H1 (cell line): ENCODE results near the gene BCAP31. TPM values are rescaled to one million over a fixed set of nuclear protein-coding genes. Genes with fewer than 3 reads are reported as not detected.

Experiments
- EP300 ChIP-seq, 2 experiments: IDR thresholded peaks; 1 replicate in 1 of 2; 2 replicates in 1 of 2; pipeline ENCODE4 v1.6.1; 2011 to 2012; ENCODE audit warnings: low read depth in 2 of 2, low read length in 2 of 2, mild to moderate bottlenecking in 2 of 2, borderline replicate concordance in 1 of 2, inconsistent platforms in 1 of 2, moderate library complexity in 1 of 2
- RFX5 ChIP-seq: IDR thresholded peaks from 2 replicates; pipeline ENCODE4 v1.6.1; 2011; ENCODE audit warnings: low read depth, low read length, improper control_type of control experiment, borderline replicate concordance
- polyA plus RNA-seq, 7 experiments: library from polyadenylated mRNA; depleted of rRNA in 3 of 7; stranded (reverse) in 5 of 7; unstranded in 2 of 7; fragments of >200 nt in 5 of 7; fragments of 200-250 nt in 2 of 7; gene quantifications; 1 replicate in 5 of 7; 2 replicates in 1 of 7; 4 replicates in 1 of 7; pipeline versions ENCODE4 v1.2.1 to v1.2.3, GENCODE V29; 2011 to 2013; ENCODE audit warnings: missing spikeins in 2 of 7, mixed read lengths in 2 of 7
- total RNA-seq: library from RNA; stranded (reverse); fragmentation: NEBNext Ultra II Directional; extraction: Animal tissue kit (Norgen Biotek cat#: 25700); gene quantifications from 2 replicates; pipeline ENCODE4 v1.2.1, GENCODE V29; 2021

The BCAP31 gene
- total and polyA plus RNA-seq, 2 of the 8 experiments (the other 6 are each of a cell fraction or from before 2014, with no cell fraction given) = 136 to 159 TPM

DNA sequence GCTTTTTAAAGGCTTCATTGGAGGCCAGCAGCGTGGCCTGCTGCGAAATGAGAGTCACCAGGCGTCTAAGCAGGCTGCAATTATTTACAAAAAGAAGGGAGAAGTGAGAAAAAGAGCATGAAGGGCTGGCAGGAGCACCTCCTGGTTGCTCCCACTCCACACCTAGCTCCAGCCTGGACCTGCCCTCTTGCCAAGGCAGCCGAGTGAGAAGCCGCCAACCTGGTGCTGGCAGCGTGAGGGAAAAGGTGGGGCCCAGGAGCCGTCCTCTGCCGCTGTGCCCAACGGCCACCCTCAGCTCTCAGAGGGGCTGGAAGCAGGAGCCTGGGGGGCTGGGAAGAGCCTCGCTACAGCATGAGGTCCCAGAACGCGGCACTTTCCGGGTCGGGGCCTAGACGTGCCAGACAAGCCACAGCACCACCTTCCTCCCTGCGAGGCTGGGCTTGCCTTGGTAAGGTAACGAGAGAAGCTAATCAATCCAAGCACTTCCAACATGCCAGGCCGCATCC, 20.1 kb downstream of the BCAP31 start (continued):
- TF ChIP-seq RFX5 (no peak), EP300 (IDR thresholded peaks at IDR 0.05; ENCODE audit: borderline replicate concordance in 1 of 2, low read depth in 2 of 2, low read length in 2 of 2) (no peak)
